Keratinocyte (primary cell): ENCODE data around the gene OR6B3. TPM values are rescaled to one million over a fixed set of nuclear protein-coding genes. Genes with fewer than 3 reads are reported as not detected.

Experiments
- DNase-seq: peaks from one replicate; pipeline ENCODE4 v3.0.0-alpha.2; 2011; ENCODE audit warnings: low read depth, missing footprints, low spot score
- FAIRE-seq: peaks from 2 replicates; lab custom pipeline; 2011; peaks lifted over from hg19 to GRCh38; lab: Jason Lieb, UNC
- H2AFZ ChIP-seq: 2 replicates; pipeline ENCODE4 v1.6.0; 2012; ENCODE audit warnings: low read length, control low read depth, inconsistent platforms; ENCODE audit not compliant: control insufficient read depth
- H3K27ac ChIP-seq: 2 replicates; pipeline ENCODE4 v1.5.1; 2011; ENCODE audit warnings: low read length; ENCODE audit not compliant: control insufficient read depth, insufficient read depth
- H3K27me3 ChIP-seq: 3 replicates; pipeline ENCODE4 v1.6.0; 2011; ENCODE audit warnings: low read length; ENCODE audit not compliant: control insufficient read depth, insufficient read depth; ENCODE audit errors: extremely low read depth
- H3K36me3 ChIP-seq, 2 experiments: 2 replicates in 1 of 2; 3 replicates in 1 of 2; pipeline ENCODE4 v1.5.1; 2011; ENCODE audit warnings: low read length in 2 of 2, mild to moderate bottlenecking in 1 of 2; ENCODE audit not compliant: control insufficient read depth in 2 of 2, insufficient read depth in 2 of 2; ENCODE audit errors: extremely low read depth in 1 of 2
- H3K4me1 ChIP-seq: 3 replicates; pipeline ENCODE4 v1.5.1; 2011; ENCODE audit warnings: low read length; ENCODE audit not compliant: control insufficient read depth, insufficient read depth; ENCODE audit errors: extremely low read depth
- H3K4me2 ChIP-seq: 3 replicates; pipeline ENCODE4 v1.6.0; 2011; ENCODE audit warnings: low read depth, low read length; ENCODE audit not compliant: control insufficient read depth, insufficient read depth; ENCODE audit errors: extremely low read depth
- H3K4me3 ChIP-seq, 3 experiments: fragments of 200-600 bp in 1 of 3; sonication (generic) in 1 of 3; 2 replicates in 2 of 3; 3 replicates in 1 of 3; pipeline ENCODE4 v1.5.1; 2011 to 2016; ENCODE audit warnings: low read length in 3 of 3, mild to moderate bottlenecking in 3 of 3, control low read depth in 2 of 3, inconsistent platforms in 1 of 3, low read depth in 1 of 3, mixed read lengths in 1 of 3, mixed run types in 1 of 3, moderate library complexity in 1 of 3; ENCODE audit not compliant: control insufficient read depth in 2 of 3, insufficient read depth in 2 of 3; ENCODE audit errors: extremely low read depth in 1 of 3
- H3K79me2 ChIP-seq: 2 replicates; pipeline ENCODE4 v1.6.0; 2012; ENCODE audit warnings: low read length; ENCODE audit not compliant: control insufficient read depth, insufficient read depth
- H3K9ac ChIP-seq: 3 replicates; pipeline ENCODE4 v1.6.0; 2011; ENCODE audit warnings: low read length; ENCODE audit not compliant: control insufficient read depth, insufficient read depth; ENCODE audit errors: extremely low read depth
- H3K9me1 ChIP-seq: 3 replicates; pipeline ENCODE4 v1.6.0; 2011; ENCODE audit warnings: low read length; ENCODE audit not compliant: control insufficient read depth, insufficient read depth; ENCODE audit errors: extremely low read depth
- H3K9me3 ChIP-seq: 2 replicates; pipeline ENCODE4 v1.5.1; 2012; ENCODE audit warnings: low read depth, low read length; ENCODE audit not compliant: control insufficient read depth
- H4K20me1 ChIP-seq: 3 replicates; pipeline ENCODE4 v1.6.0; 2011; ENCODE audit warnings: low read length; ENCODE audit not compliant: control insufficient read depth, insufficient read depth; ENCODE audit errors: extremely low read depth
- EZH2 ChIP-seq: IDR thresholded peaks from one replicate; pipeline ENCODE4 v1.6.1; 2012; ENCODE audit warnings: inconsistent platforms, mild to moderate bottlenecking, low read length, moderate library complexity
- dilution Hi-C: fragments of 300-500 bp; cut with MboI; formaldehyde crosslinking; loops from one replicate; pipeline ENCODE4 v1.7.0; 2020; ENCODE audit warnings: low sequenced_read_pairs; ENCODE audit not compliant: extremely low pct_ligation_motif_present
- polyA plus RNA-seq, 5 experiments: library from polyadenylated mRNA; depleted of rRNA in 3 of 5; stranded (reverse) in 3 of 5; stranded (forward) in 1 of 5; unstranded in 1 of 5; fragments of >200 nt; gene quantifications; 1 replicate in 1 of 5; 2 replicates in 3 of 5; 3 replicates in 1 of 5; pipeline versions ENCODE4 v1.2.1 to v1.2.3, GENCODE V29; 2011 to 2012; ENCODE audit warnings: missing spikeins in 2 of 5, low read depth in 1 of 5, low replicate concordance in 1 of 5
- TF ChIP-seq, protein P1 (sequence below), 3 experiments: IDR thresholded peaks in 1 of 3; conservative IDR thresholded peaks in 1 of 3; optimal IDR thresholded peaks in 1 of 3; 2 replicates in 2 of 3; 3 replicates in 1 of 3; pipeline versions ENCODE3 to v1.5.1; 2011; ENCODE audit warnings: low read length in 3 of 3, mild to moderate bottlenecking in 3 of 3, moderate library complexity in 2 of 3, control low read depth in 1 of 3, inconsistent platforms in 1 of 3; ENCODE audit not compliant: insufficient read depth in 2 of 3; ENCODE audit errors: extremely low read depth in 1 of 3

Gene OR6B3
- polyA plus RNA-seq, 1 donor (not counting 4 experiments of a cell fraction or from before 2014, with no cell fraction given) = not detected

DNA sequence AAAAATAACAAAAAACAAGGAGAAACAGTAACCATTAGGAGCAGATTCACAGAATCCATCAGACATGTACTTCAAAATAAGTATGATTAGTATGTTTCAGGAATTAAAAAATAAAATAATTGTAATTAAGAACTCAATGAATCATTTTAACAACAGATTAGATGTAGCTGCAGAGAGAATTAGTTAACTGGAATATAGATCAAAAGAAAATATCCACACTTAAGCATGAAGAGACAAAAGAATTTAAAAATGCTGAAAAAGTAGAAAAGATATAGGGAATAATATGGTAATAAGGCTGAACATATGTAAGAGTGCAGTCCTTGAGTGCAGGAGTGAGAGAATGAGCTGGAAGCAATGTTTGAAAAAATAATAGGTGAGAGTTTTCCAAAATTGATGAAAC lies 24.1 kb upstream of the OR6B3 start:
- dilution Hi-C loops = no loop called here

DNA sequence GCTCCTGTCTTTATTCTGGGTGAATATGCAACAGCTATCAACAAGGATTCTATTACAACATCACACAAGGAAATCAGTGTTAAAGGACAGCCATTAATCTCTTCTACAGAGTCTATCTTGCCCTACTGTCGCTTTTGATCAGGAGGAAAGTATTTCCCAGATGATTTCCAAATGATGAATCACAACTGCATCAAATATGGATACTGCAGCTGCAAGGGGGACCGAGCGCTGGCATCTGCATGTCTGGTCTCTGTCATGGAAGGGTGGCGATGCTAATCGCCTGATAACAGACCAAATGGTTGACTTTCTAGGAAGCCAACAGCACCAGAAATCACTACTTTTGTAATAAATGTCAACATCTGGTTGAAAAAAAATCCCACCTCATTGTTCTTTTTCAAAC lies 21.2 kb upstream of the OR6B3 start:
- FAIRE-seq (no peak), DNase-seq (no peak)
- Histone ChIP-seq H3K27ac (no peak overlapping the region), H3K79me2 (no peaks in the 10 kb centered on the region), H3K9ac (no peak overlapping the region), H3K4me1 (no peaks in the 10 kb centered on the region), H3K4me2 (no peak overlapping the region), H3K36me3 (no peaks in the 10 kb centered on the region), H3K9me1 (no peaks in the 10 kb centered on the region), H3K9me3 (peaks cover 3% of the 10 kb centered on the region), H2AFZ (no peak overlapping the region), H3K4me3 (no peak overlapping the region), H3K27me3 (no peaks in the 10 kb centered on the region), H4K20me1 (no peaks in the 10 kb centered on the region)
- dilution Hi-C loops = no loop called here
- TF ChIP-seq, protein P1, sequence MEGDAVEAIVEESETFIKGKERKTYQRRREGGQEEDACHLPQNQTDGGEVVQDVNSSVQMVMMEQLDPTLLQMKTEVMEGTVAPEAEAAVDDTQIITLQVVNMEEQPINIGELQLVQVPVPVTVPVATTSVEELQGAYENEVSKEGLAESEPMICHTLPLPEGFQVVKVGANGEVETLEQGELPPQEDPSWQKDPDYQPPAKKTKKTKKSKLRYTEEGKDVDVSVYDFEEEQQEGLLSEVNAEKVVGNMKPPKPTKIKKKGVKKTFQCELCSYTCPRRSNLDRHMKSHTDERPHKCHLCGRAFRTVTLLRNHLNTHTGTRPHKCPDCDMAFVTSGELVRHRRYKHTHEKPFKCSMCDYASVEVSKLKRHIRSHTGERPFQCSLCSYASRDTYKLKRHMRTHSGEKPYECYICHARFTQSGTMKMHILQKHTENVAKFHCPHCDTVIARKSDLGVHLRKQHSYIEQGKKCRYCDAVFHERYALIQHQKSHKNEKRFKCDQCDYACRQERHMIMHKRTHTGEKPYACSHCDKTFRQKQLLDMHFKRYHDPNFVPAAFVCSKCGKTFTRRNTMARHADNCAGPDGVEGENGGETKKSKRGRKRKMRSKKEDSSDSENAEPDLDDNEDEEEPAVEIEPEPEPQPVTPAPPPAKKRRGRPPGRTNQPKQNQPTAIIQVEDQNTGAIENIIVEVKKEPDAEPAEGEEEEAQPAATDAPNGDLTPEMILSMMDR (optimal IDR thresholded peaks at IDR 0.05 in 1 of 3, IDR thresholded peaks at IDR 0.05 in 1 of 3, conservative IDR thresholded peaks at IDR 0.05 in 1 of 3; ENCODE audit: extremely low read depth in 1 of 3, insufficient read depth in 2 of 3, low read length in 3 of 3) = no peak
- TF ChIP-seq EZH2 = no peak

More for the DNA sequence above, 24.1 kb upstream of the OR6B3 start:
- Histone ChIP-seq H3K4me3 (no peak overlapping the region), H3K27me3 (peaks cover 4% of the 10 kb centered on the region), H3K27ac (no peak overlapping the region), H4K20me1 (no peaks in the 10 kb centered on the region), H3K4me2 (no peak overlapping the region), H2AFZ (no peak overlapping the region), H3K79me2 (no peaks in the 10 kb centered on the region), H3K9me1 (no peaks in the 10 kb centered on the region), H3K4me1 (no peaks in the 10 kb centered on the region), H3K9ac (no peak overlapping the region), H3K9me3 (peaks cover 3% of the 10 kb centered on the region), H3K36me3 (no peaks in the 10 kb centered on the region)
- no peak for DNase-seq
- TF ChIP-seq EZH2 = no peak
- TF ChIP-seq, protein P1 (optimal IDR thresholded peaks at IDR 0.05 in 1 of 3, IDR thresholded peaks at IDR 0.05 in 1 of 3, conservative IDR thresholded peaks at IDR 0.05 in 1 of 3; ENCODE audit: extremely low read depth in 1 of 3, insufficient read depth in 2 of 3, low read length in 3 of 3) = no peak
- no peak for FAIRE-seq
